NT2/D1 (cell line): ENCODE measurements around the gene CLEC9A.

Source experiments
- YY1 ChIP-seq: IDR thresholded peaks from 2 replicates; pipeline ENCODE4 v1.6.1; 2011; ENCODE audit not compliant: insufficient read length, insufficient read depth
- ZNF274 ChIP-seq: IDR thresholded peaks from 2 replicates; pipeline ENCODE4 v1.6.1; 2011; ENCODE audit warnings: mild to moderate bottlenecking, low read depth, low read length

GRCh38 chr12:10033783-10034545 is 3.5 kb downstream of the CLEC9A start:
- TF ChIP-seq ZNF274 (no peak), YY1 (no peak)
